Neural progenitor cell (in vitro differentiated cells): ENCODE data around the gene HDAC4.

Experiments used
- CTCF ChIP-seq: fragments of 200-600 bp; sonication (generic); IDR thresholded peaks from 2 replicates; pipeline ENCODE4 v1.5.1; 2017; ENCODE audit warnings: antibody characterized with exemption, mild to moderate bottlenecking
- EZH2phosphoT487 ChIP-seq: fragments of 200-600 bp; sonication (generic); IDR thresholded peaks from 2 replicates; pipeline ENCODE4 v1.6.1; 2017; ENCODE audit warnings: antibody characterized with exemption

- no peak for TF ChIP-seq EZH2phosphoT487
- no peak for TF ChIP-seq CTCF
These were observed 209.6 kb downstream of the HDAC4 start for GRCh38 chr2:239190921-239191885.
